ENCODE data around the gene DIS3L.

DNA sequence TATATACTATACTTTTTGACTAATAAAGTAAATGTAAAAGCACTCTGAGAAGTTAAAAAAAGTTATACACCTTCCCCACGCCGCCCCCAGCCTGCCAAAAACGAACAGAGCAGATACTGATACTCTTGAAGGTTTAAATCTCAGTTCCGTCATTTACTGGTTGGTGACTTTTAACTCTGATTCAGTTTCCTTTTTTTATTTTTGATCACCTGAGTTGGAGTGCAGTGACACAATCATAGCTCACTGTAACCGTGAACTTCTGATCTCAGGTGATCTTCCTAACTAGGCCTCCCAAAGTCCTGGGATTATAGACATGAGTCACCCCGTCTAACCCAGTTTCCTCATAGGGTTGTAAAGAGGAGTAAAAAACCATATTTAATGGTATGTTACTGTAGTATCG, 66.4 kb downstream of the DIS3L start:
- TF ChIP-seq, protein P1, sequence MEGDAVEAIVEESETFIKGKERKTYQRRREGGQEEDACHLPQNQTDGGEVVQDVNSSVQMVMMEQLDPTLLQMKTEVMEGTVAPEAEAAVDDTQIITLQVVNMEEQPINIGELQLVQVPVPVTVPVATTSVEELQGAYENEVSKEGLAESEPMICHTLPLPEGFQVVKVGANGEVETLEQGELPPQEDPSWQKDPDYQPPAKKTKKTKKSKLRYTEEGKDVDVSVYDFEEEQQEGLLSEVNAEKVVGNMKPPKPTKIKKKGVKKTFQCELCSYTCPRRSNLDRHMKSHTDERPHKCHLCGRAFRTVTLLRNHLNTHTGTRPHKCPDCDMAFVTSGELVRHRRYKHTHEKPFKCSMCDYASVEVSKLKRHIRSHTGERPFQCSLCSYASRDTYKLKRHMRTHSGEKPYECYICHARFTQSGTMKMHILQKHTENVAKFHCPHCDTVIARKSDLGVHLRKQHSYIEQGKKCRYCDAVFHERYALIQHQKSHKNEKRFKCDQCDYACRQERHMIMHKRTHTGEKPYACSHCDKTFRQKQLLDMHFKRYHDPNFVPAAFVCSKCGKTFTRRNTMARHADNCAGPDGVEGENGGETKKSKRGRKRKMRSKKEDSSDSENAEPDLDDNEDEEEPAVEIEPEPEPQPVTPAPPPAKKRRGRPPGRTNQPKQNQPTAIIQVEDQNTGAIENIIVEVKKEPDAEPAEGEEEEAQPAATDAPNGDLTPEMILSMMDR (IDR thresholded peaks at IDR 0.05; ENCODE audit: low read length) = no peak
- no peak for TF ChIP-seq EZH2phosphoT487 (IDR thresholded peaks at IDR 0.05; ENCODE audit: low read length)
